HFF-Myc (cell line): ENCODE measurements around the gene SMPX.

Source experiments
- DNase-seq: peaks from one replicate; pipeline ENCODE4 v3.0.0-alpha.2; 2011; ENCODE audit warnings: low read depth; ENCODE audit errors: extremely low read depth
- H3K4me3 ChIP-seq: replicated peaks from 2 replicates; pipeline ENCODE4 v1.5.1; 2011; ENCODE audit warnings: low read depth, mild to moderate bottlenecking, control low read depth, low read length
- CTCF ChIP-seq: IDR thresholded peaks from 2 replicates; pipeline ENCODE4 v1.5.1; 2012; ENCODE audit warnings: mild to moderate bottlenecking, low read depth, low read length, control low read depth; ENCODE audit errors: missing control alignments

Gene SMPX

GRCh38 chrX:21656587-21657317, 101.2 kb downstream of the SMPX start:
- DNase-seq, result no peak
- no peak for TF ChIP-seq CTCF
- H3K4me3 ChIP-seq, result no peak overlapping the region
